HEK293 (cell line): Measurements from ENCODE around the gene SLC9A4.

Experiments
- CTCF ChIA-PET: fragments of 350-600 bp; formaldehyde crosslinking; extraction: SDS; loops from one replicate; lab custom pipeline; 2021; ENCODE audit warnings: antibody characterized with exemption; lab: Yijun Ruan, JAX
- POLR2A ChIA-PET: fragments of 300-600 bp; formaldehyde crosslinking; extraction: SDS; loops from one replicate; lab custom pipeline; 2020; ENCODE audit warnings: antibody characterized with exemption, inconsistent platforms; lab: Yijun Ruan, JAX
- H3K27ac ChIP-seq: fragments of 200-500 bp; sonication (Bioruptor generic); 2 replicates; pipeline ENCODE4 v1.5.1; 2014; ENCODE audit warnings: low read depth, low read length, control low read depth, inconsistent platforms; ENCODE audit errors: extremely low read depth
- H3K36me3 ChIP-seq, 2 experiments: fragments of 200-500 bp in 1 of 2; sonication (Bioruptor generic) in 1 of 2; 1 replicate in 1 of 2; 2 replicates in 1 of 2; pipeline ENCODE4 v1.5.1; 2014 to 2017; ENCODE audit warnings: inconsistent platforms in 2 of 2, low read length in 2 of 2; ENCODE audit not compliant: control insufficient read depth in 2 of 2, insufficient read depth in 1 of 2
- H3K4me1 ChIP-seq: fragments of 200-500 bp; sonication (Bioruptor generic); 2 replicates; pipeline ENCODE4 v1.5.1; 2014; ENCODE audit warnings: mild to moderate bottlenecking, low read length, inconsistent platforms; ENCODE audit not compliant: control insufficient read depth, insufficient read depth
- H3K4me3 ChIP-seq: 2 replicates; pipeline ENCODE4 v1.5.1; 2011; ENCODE audit warnings: low read depth, mild to moderate bottlenecking, control low read depth, low read length, moderate library complexity
- H3K9me3 ChIP-seq: fragments of 200-500 bp; sonication (Bioruptor generic); 2 replicates; pipeline ENCODE4 v1.5.1; 2014; ENCODE audit warnings: low read depth, low read length, inconsistent platforms; ENCODE audit not compliant: control insufficient read depth, insufficient read depth
- BCL11B ChIP-seq: fragments of 450-650 bp; formaldehyde crosslinking; IDR thresholded peaks from 2 replicates; pipeline ENCODE4 v1.5.1; 2016; ENCODE audit warnings: low read depth, missing biosample characterization, missing genetic modification characterization
- FEZF1 ChIP-seq: fragments of 450-650 bp; formaldehyde crosslinking; IDR thresholded peaks from 2 replicates; pipeline ENCODE4 v1.5.1; 2016; ENCODE audit warnings: missing biosample characterization, missing genetic modification characterization
- GLI4 ChIP-seq: fragments of 450-650 bp; formaldehyde crosslinking; IDR thresholded peaks from 2 replicates; pipeline ENCODE4 v1.5.1; 2016; ENCODE audit warnings: missing biosample characterization, missing genetic modification characterization
- GLIS2 ChIP-seq: fragments of 450-650 bp; formaldehyde crosslinking; IDR thresholded peaks from 2 replicates; pipeline ENCODE4 v1.5.1; 2016; ENCODE audit warnings: missing biosample characterization, missing genetic modification characterization
- OSR2 ChIP-seq: fragments of 450-650 bp; formaldehyde crosslinking; IDR thresholded peaks from 2 replicates; pipeline ENCODE4 v1.5.1; 2016; ENCODE audit warnings: missing biosample characterization, missing genetic modification characterization
- SP2 ChIP-seq: fragments of 450-650 bp; formaldehyde crosslinking; IDR thresholded peaks from 2 replicates; pipeline ENCODE4 v1.5.1; 2016; ENCODE audit warnings: missing biosample characterization, missing genetic modification characterization
- YY2 ChIP-seq: fragments of 450-650 bp; formaldehyde crosslinking; IDR thresholded peaks from 2 replicates; pipeline ENCODE4 v1.5.1; 2016; ENCODE audit warnings: missing biosample characterization, missing genetic modification characterization
- ZFP69B ChIP-seq: fragments of 450-650 bp; formaldehyde crosslinking; IDR thresholded peaks from 2 replicates; pipeline ENCODE4 v1.5.1; 2016; ENCODE audit warnings: missing biosample characterization, missing genetic modification characterization
- ZNF132 ChIP-seq: fragments of 450-650 bp; formaldehyde crosslinking; IDR thresholded peaks from 2 replicates; pipeline ENCODE4 v1.5.1; 2017; ENCODE audit warnings: missing biosample characterization, missing genetic modification characterization, borderline replicate concordance
- ZNF223 ChIP-seq: fragments of 450-650 bp; formaldehyde crosslinking; IDR thresholded peaks from 2 replicates; pipeline ENCODE4 v1.5.1; 2016; ENCODE audit warnings: missing biosample characterization, missing genetic modification characterization
- ZNF302 ChIP-seq: fragments of 450-650 bp; formaldehyde crosslinking; IDR thresholded peaks from 2 replicates; pipeline ENCODE4 v1.5.1; 2016; ENCODE audit warnings: missing biosample characterization, missing genetic modification characterization, low read depth
- ZNF324 ChIP-seq: fragments of 450-650 bp; formaldehyde crosslinking; IDR thresholded peaks from 2 replicates; pipeline ENCODE4 v1.5.1; 2016; ENCODE audit warnings: missing biosample characterization, missing genetic modification characterization
- ZNF366 ChIP-seq: fragments of 450-650 bp; formaldehyde crosslinking; conservative IDR thresholded peaks from 2 replicates; pipeline ENCODE4 v1.5.1; 2016; ENCODE audit warnings: missing biosample characterization, missing genetic modification characterization
- ZNF426 ChIP-seq: fragments of 450-650 bp; formaldehyde crosslinking; IDR thresholded peaks from 2 replicates; pipeline ENCODE4 v1.5.1; 2017; ENCODE audit warnings: missing biosample characterization, missing genetic modification characterization, mild to moderate bottlenecking, inconsistent platforms, moderate library complexity
- ZNF560 ChIP-seq: fragments of 450-650 bp; formaldehyde crosslinking; IDR thresholded peaks from 2 replicates; pipeline ENCODE4 v1.5.1; 2017; ENCODE audit warnings: missing biosample characterization, missing genetic modification characterization, borderline replicate concordance
- ZNF768 ChIP-seq: fragments of 450-650 bp; formaldehyde crosslinking; IDR thresholded peaks from 2 replicates; pipeline ENCODE4 v1.5.1; 2018; ENCODE audit warnings: missing biosample characterization, mild to moderate bottlenecking, missing genetic modification characterization
- ZNF843 ChIP-seq: fragments of 450-650 bp; formaldehyde crosslinking; IDR thresholded peaks from 2 replicates; pipeline ENCODE4 v1.5.1; 2016; ENCODE audit warnings: missing biosample characterization, missing genetic modification characterization
- ZSCAN16 ChIP-seq: fragments of 450-650 bp; formaldehyde crosslinking; IDR thresholded peaks from 2 replicates; pipeline ENCODE4 v1.5.1; 2016; ENCODE audit warnings: missing biosample characterization, missing genetic modification characterization
- ZSCAN23 ChIP-seq: fragments of 450-650 bp; formaldehyde crosslinking; IDR thresholded peaks from 2 replicates; pipeline ENCODE4 v1.5.1; 2016; ENCODE audit warnings: missing biosample characterization, missing genetic modification characterization
- ZSCAN30 ChIP-seq: fragments of 450-650 bp; IDR thresholded peaks from 2 replicates; pipeline ENCODE4 v1.5.1; 2018; ENCODE audit warnings: missing biosample characterization, mild to moderate bottlenecking, missing genetic modification characterization, moderate library complexity
- TF ChIP-seq, protein P1 (sequence below): fragments of 450-650 bp; formaldehyde crosslinking; IDR thresholded peaks from 2 replicates; pipeline ENCODE4 v1.5.1; 2017; ENCODE audit warnings: missing biosample characterization, missing genetic modification characterization
- TF ChIP-seq, protein P2 (sequence below): fragments of 450-650 bp; IDR thresholded peaks from 2 replicates; pipeline ENCODE4 v1.5.1; 2018; ENCODE audit warnings: missing biosample characterization, mild to moderate bottlenecking, missing genetic modification characterization
- TF ChIP-seq, protein P3 (sequence below): fragments of 450-650 bp; formaldehyde crosslinking; IDR thresholded peaks from 2 replicates; pipeline ENCODE4; 2016; ENCODE audit warnings: missing biosample characterization, missing genetic modification characterization
- TF ChIP-seq, protein P4 (sequence below): fragments of 450-650 bp; formaldehyde crosslinking; IDR thresholded peaks from 2 replicates; pipeline ENCODE4 v1.5.1; 2016; ENCODE audit warnings: missing biosample characterization, missing genetic modification characterization

SLC9A4 gene

DNA sequence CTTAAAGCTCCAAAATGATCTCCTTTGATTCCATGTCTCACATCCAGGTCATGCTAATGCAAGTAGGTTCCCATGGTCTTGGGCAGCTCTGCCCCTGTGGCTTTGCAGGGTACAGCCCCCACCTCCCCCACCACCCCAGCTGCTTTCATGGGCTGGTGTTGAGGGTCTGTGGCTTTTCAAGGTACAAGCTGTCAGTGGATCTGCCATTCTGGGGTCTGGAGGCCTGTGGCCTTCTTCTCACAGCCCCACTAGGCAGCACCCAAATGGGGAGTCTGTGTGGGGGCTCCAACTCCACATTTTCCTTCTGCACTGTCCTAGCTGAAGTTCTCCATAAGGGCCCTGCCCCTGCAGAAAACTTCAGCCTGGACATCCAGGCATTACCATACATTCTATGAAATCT, 19.0 kb downstream of the SLC9A4 start:
- CTCF ChIA-PET = no interaction called here
- Histone ChIP-seq H3K36me3 (no peaks in the 10 kb centered on the region), H3K9me3 (no peaks in the 10 kb centered on the region), H3K4me3 (no peak overlapping the region), H3K4me1 (no peaks in the 10 kb centered on the region), H3K27ac (no peak overlapping the region)
- POLR2A ChIA-PET = no interaction called here
- TF ChIP-seq, protein P1, sequence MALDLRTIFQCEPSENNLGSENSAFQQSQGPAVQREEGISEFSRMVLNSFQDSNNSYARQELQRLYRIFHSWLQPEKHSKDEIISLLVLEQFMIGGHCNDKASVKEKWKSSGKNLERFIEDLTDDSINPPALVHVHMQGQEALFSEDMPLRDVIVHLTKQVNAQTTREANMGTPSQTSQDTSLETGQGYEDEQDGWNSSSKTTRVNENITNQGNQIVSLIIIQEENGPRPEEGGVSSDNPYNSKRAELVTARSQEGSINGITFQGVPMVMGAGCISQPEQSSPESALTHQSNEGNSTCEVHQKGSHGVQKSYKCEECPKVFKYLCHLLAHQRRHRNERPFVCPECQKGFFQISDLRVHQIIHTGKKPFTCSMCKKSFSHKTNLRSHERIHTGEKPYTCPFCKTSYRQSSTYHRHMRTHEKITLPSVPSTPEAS (tag by site-specific recombination) = no peak
- TF ChIP-seq, protein P2, sequence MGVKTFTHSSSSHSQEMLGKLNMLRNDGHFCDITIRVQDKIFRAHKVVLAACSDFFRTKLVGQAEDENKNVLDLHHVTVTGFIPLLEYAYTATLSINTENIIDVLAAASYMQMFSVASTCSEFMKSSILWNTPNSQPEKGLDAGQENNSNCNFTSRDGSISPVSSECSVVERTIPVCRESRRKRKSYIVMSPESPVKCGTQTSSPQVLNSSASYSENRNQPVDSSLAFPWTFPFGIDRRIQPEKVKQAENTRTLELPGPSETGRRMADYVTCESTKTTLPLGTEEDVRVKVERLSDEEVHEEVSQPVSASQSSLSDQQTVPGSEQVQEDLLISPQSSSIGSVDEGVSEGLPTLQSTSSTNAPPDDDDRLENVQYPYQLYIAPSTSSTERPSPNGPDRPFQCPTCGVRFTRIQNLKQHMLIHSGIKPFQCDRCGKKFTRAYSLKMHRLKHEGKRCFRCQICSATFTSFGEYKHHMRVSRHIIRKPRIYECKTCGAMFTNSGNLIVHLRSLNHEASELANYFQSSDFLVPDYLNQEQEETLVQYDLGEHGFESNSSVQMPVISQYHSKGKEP (tag by site-specific recombination) = no peak
- TF ChIP-seq FEZF1 (tag by site-specific recombination) (no peak), ZNF560 (tag by site-specific recombination) (no peak), ZFP69B (tag by site-specific recombination) (no peak), GLIS2 (tag by site-specific recombination) (no peak), ZNF324 (tag by site-specific recombination) (no peak), BCL11B (tag by site-specific recombination) (no peak), SP2 (tag by site-specific recombination) (no peak), ZNF223 (no peak)
- TF ChIP-seq, protein P3, sequence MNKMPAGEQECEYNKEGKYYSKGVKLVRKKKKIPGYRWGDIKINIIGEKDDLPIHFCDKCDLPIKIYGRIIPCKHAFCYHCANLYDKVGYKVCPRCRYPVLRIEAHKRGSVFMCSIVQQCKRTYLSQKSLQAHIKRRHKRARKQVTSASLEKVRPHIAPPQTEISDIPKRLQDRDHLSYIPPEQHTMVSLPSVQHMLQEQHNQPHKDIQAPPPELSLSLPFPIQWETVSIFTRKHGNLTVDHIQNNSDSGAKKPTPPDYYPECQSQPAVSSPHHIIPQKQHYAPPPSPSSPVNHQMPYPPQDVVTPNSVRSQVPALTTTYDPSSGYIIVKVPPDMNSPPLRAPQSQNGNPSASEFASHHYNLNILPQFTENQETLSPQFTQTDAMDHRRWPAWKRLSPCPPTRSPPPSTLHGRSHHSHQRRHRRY = no peak

DNA sequence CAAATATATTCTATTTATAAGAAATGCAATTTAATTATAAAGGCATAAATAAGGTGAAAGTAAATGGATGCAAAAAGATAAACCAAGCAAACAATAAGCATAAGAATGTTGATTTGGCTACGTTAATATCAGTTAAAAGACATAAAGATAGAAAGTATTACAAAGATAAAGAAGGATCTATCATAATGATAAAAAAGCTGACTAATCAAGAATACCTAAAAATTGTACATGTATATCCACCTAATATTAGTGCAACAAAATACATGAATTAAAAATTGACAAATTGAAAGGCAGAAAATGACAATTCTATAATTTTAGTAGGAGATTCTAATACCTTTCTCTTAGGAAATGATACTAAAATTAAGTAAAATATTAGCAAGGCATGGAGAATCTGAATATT, 21.5 kb downstream of the SLC9A4 start:
- H3K36me3 ChIP-seq = no peaks in the 10 kb centered on the region
- H3K9me3 ChIP-seq = no peaks in the 10 kb centered on the region
- no peak overlapping the region for H3K4me3 ChIP-seq
- CTCF ChIA-PET = no interaction called here
- no peak overlapping the region for H3K27ac ChIP-seq
- no peaks in the 10 kb centered on the region for H3K4me1 ChIP-seq
- POLR2A ChIA-PET = no interaction called here
- TF ChIP-seq ZFP69B (tag by site-specific recombination) (no peak), BCL11B (tag by site-specific recombination) (no peak), YY2 (tag by site-specific recombination) (no peak), ZNF560 (tag by site-specific recombination) (no peak), ZNF302 (tag by site-specific recombination) (no peak)
- TF ChIP-seq, protein P4, sequence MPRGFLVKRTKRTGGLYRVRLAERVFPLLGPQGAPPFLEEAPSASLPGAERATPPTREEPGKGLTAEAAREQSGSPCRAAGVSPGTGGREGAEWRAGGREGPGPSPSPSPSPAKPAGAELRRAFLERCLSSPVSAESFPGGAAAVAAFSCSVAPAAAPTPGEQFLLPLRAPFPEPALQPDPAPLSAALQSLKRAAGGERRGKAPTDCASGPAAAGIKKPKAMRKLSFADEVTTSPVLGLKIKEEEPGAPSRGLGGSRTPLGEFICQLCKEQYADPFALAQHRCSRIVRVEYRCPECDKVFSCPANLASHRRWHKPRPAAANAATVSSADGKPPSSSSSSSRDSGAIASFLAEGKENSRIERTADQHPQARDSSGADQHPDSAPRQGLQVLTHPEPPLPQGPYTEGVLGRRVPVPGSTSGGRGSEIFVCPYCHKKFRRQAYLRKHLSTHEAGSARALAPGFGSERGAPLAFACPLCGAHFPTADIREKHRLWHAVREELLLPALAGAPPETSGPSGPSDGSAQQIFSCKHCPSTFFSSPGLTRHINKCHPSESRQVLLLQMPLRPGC (tag by site-specific recombination) = no peak

DNA sequence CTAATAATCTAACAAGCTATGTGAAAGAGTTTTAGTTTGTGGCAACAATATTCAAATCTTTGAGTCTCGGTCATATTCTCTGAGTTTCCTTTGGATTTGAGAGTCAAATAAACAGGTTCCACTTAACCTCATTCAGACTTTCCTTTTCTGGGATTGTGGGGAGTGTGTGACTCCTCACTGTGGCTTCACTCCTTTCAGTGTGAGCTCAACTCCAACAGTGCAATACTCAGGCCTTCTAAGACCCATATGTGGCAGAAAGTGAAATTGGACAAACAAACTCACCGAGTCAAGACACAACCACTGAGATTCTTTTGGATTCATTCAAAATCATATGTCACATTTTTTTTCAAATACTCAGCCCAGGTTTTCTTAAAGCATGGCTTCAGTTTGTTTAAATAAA, 25.4 kb downstream of the SLC9A4 start:
- Histone ChIP-seq H3K27ac (no peak overlapping the region), H3K9me3 (no peaks in the 10 kb centered on the region), H3K4me1 (no peaks in the 10 kb centered on the region), H3K4me3 (no peak overlapping the region), H3K36me3 (no peaks in the 10 kb centered on the region)
- CTCF ChIA-PET = interaction anchor here (1.9 kb wide), 1 partner anchor 26 kb away, joined by 10 read pairs; the partner anchor contains the start of gene SLC9A4
- POLR2A ChIA-PET = no interaction called here
- TF ChIP-seq ZNF132 (tag by site-specific recombination) (no peak), ZNF426 (tag by site-specific recombination) (no peak), ZSCAN16 (no peak), YY2 (tag by site-specific recombination) (no peak), ZNF768 (tag by site-specific recombination) (no peak), GLI4 (no peak), ZNF843 (tag by site-specific recombination) (no peak), ZSCAN30 (tag by site-specific recombination) (no peak), ZSCAN23 (tag by site-specific recombination) (no peak), ZNF366 (tag by site-specific recombination) (no peak), OSR2 (no peak)
- TF ChIP-seq, protein P3 = no peak
